Epithelial cell of proximal tubule (primary cell): ENCODE measurements around the gene DNM1. TPM values are rescaled to one million over a fixed set of nuclear protein-coding genes. Genes with fewer than 3 reads are reported as not detected.

Source experiments
- DNase-seq: peaks from one replicate; pipeline ENCODE4 v3.0.0-alpha.2; 2011; ENCODE audit warnings: low read depth
- H3K4me3 ChIP-seq: 2 replicates; pipeline ENCODE4 v1.5.1; 2011; ENCODE audit warnings: low read depth, mild to moderate bottlenecking, low read length
- CTCF ChIP-seq: conservative IDR thresholded peaks from 2 replicates; pipeline ENCODE4 v1.5.1; 2012; ENCODE audit warnings: low read depth, mild to moderate bottlenecking, low read length
- total RNA-seq: library from RNA; depleted of rRNA; stranded (reverse); fragments of >200 nt; gene quantifications from 2 replicates; pipeline ENCODE4 v1.2.3, GENCODE V29; 2015

DNM1 gene
- total RNA-seq, 1 donor from 2014 or later = 16.7 TPM

- DNase-seq = no peak
- no peak for TF ChIP-seq CTCF
- no peak overlapping the region for H3K4me3 ChIP-seq
Measured at GRCh38 chr9:128167209-128167608, 36.0 kb upstream of the DNM1 start.

GRCh38 chr9:128168731-128169308 is 34.4 kb upstream of the DNM1 start:
- no peak for DNase-seq
- no peak for TF ChIP-seq CTCF
- no peak overlapping the region for H3K4me3 ChIP-seq

DNA sequence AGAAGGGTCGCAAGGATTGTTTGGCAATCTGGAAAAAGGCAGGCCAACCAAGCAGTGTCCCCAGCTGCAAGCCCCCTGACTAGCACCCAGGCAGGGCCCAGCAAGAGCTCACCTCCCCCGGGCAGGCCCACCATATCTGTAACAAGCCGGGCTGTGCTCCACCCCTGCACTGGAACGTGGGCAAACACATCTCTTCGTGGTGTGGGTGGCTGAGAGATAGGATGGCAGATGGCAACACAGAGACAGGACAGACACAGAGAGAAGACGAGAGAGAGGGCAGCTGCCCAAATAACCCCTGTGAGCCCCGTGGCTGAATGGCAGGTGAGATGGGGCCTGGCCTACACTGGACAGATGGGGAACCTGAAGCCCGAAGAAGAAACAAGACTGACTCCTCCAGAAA is 33.7 kb upstream of the DNM1 start:
- no peak for TF ChIP-seq CTCF
- no peak overlapping the region for H3K4me3 ChIP-seq
- no peak for DNase-seq

GRCh38 chr9:128169925-128170324 is 33.3 kb upstream of the DNM1 start:
- TF ChIP-seq CTCF = no peak
- no peak for DNase-seq
- H3K4me3 ChIP-seq = no peak overlapping the region

- no peak for TF ChIP-seq CTCF
- DNase-seq = no peak
- no peak overlapping the region for H3K4me3 ChIP-seq
Measured at GRCh38 chr9:128174062-128174461, 29.1 kb upstream of the DNM1 start.

DNA sequence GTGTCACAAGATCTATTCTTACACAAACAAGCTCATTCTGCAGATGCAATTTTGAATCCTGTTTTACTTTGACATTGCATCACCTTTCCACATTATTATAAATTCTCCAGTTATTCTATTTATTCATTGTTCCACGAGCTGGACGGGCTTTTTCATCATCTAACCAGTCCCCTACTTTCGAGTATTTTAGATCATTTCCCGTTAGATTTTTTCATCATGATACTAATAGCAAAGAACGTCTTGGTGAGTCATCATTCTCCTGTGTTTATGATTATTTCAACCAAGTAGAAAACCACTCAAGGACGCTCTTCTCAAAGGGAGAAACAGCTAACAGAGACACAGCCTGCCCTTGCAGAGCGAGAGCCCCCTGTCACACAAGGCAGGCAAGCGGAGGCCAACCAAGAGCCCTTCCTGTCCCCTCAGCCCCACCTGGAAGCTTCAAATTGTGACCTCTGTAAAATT is 28.0 kb upstream of the DNM1 start:
- no peak for DNase-seq
- TF ChIP-seq CTCF = no peak
- H3K4me3 ChIP-seq = no peak overlapping the region

GRCh38 chr9:128175726-128176125 is 27.5 kb upstream of the DNM1 start:
- no peak overlapping the region for H3K4me3 ChIP-seq
- no peak for DNase-seq
- TF ChIP-seq CTCF = no peak
